Spinal cord (tissue), 10 donors: ENCODE measurements around the gene EIF3K. TPM values are rescaled to one million over a fixed set of nuclear protein-coding genes. Genes with fewer than 3 reads are reported as not detected.
"Not testable (repeated sequence)": the region's sequence is repeated elsewhere in the genome, so short reads cannot be mapped to it uniquely, and the experiment has no call there.

Experiments
- DNase-seq, 6 donors: peaks; one replicate each; pipeline versions ENCODE4 v3.0.0 to v3.0.0-alpha.2; 2013 to 2015; ENCODE audit warnings: low spot score in 6 of 6, low read depth in 4 of 6
- H3K27ac ChIP-seq: one replicate; pipeline ENCODE4 v1.5.1; 2013; ENCODE audit warnings: low read depth, low read length, control low read depth
- H3K27me3 ChIP-seq: one replicate; pipeline ENCODE4 v1.6.1; 2013; ENCODE audit warnings: low read length; ENCODE audit not compliant: control insufficient read depth, insufficient read depth
- H3K36me3 ChIP-seq: one replicate; pipeline ENCODE4 v1.6.1; 2013; ENCODE audit warnings: low read length; ENCODE audit not compliant: control insufficient read depth, insufficient read depth
- H3K4me1 ChIP-seq: one replicate; pipeline ENCODE4 v1.6.1; 2013; ENCODE audit warnings: low read length; ENCODE audit not compliant: control insufficient read depth, insufficient read depth
- H3K4me3 ChIP-seq: one replicate; pipeline ENCODE4 v1.5.1; 2013; ENCODE audit warnings: low read depth, low read length, control low read depth
- H3K9me3 ChIP-seq: one replicate; pipeline ENCODE4 v1.6.1; 2013; ENCODE audit warnings: low read length; ENCODE audit not compliant: control insufficient read depth, insufficient read depth
- WGBS: methylation state at CpG from one replicate; pipeline ENCODE4 v1.1.5; 2013; ENCODE audit warnings: missing lambda C conversion rate; ENCODE audit not compliant: insufficient coverage; 5-methylcytosine and 5-hydroxymethylcytosine counted together
- long read RNA-seq, 4 donors: transcript quantifications; one replicate each; lab custom pipeline, GENCODE V29; 2026
- polyA plus RNA-seq, 2 donors: library from polyadenylated mRNA; unstranded; fragments of 120-200 nt; gene quantifications; one replicate each; pipeline ENCODE4 v1.2.1, GENCODE V29; 2013; ENCODE audit not compliant: insufficient read length in 2 of 2
- total RNA-seq, 2 donors: library from RNA; depleted of rRNA in 1 of 2; stranded (reverse); fragments of 120-200 nt in 1 of 2; fragments of >200 nt in 1 of 2; gene quantifications; one replicate each; pipeline versions ENCODE4 v1.2.3 to v1.2.4, GENCODE V29; 2013 to 2014
- donor health status: healthy.

EIF3K gene
- 100 to 1,000 TPM; 110 to 266 TPM for total RNA-seq
- polyA plus RNA-seq, result 100 to 1,000 TPM; 254 to 268 TPM
- long read RNA-seq, donor 1, transcript EIF3K-201 (8 exons, 864 nt), result major isoform, 108 of 168 reads
- long read RNA-seq, donor 1, partial matches to known transcripts, result 42 of 168 reads
- long read RNA-seq, donor 1, other reads (novel, unspliced or antisense), result 0 of 168 reads
- long read RNA-seq, donor 2, transcript EIF3K-201 (8 exons, 864 nt), result major isoform, 42 of 57 reads
- long read RNA-seq, donor 2, partial matches to known transcripts, result 5 of 57 reads
- long read RNA-seq, donor 2, other reads (novel, unspliced or antisense), result 0 of 57 reads
- long read RNA-seq, donor 3, transcript EIF3K-211 (7 exons, 670 nt), result minor isoform, 6 of 72 reads
- long read RNA-seq, donor 3, transcript EIF3K-201 (8 exons, 864 nt), result major isoform, 50 of 72 reads
- long read RNA-seq, donor 3, partial matches to known transcripts, result 8 of 72 reads
- long read RNA-seq, donor 3, other reads (novel, unspliced or antisense), result 0 of 72 reads
- long read RNA-seq, donor 4, transcript EIF3K-209 (4 exons, 711 nt), result minor isoform, 5 of 260 reads
- long read RNA-seq, donor 4, transcript EIF3K-201 (8 exons, 864 nt), result major isoform, 171 of 260 reads
- long read RNA-seq, donor 4, partial matches to known transcripts, result 52 of 260 reads
- long read RNA-seq, donor 4, other reads (novel, unspliced or antisense), result 23 of 260 reads

GRCh38 chr19:38618590-38619360 is at the start of gene EIF3K:
EIF3K (plus strand) TSS chr19:38619188; CDS start chr19:38619269, 81 bp downstream.
- under 1% methylated on average over 57 of the region's 64 CpGs for WGBS
- Histone ChIP-seq H3K27me3 (no peaks in the 10 kb centered on the region), H3K4me3 (peak within 1 kb of the TSS; percentile 99), H3K27ac (peak within 1 kb of the TSS; percentile 86), H3K36me3 (peaks cover 25% of the 10 kb centered on the region), H3K9me3 (no peaks in the 10 kb centered on the region), H3K4me1 (peaks cover 24% of the 10 kb centered on the region)
- DNase-seq, result peak; percentile 99 to 100 (median 100)

DNA sequence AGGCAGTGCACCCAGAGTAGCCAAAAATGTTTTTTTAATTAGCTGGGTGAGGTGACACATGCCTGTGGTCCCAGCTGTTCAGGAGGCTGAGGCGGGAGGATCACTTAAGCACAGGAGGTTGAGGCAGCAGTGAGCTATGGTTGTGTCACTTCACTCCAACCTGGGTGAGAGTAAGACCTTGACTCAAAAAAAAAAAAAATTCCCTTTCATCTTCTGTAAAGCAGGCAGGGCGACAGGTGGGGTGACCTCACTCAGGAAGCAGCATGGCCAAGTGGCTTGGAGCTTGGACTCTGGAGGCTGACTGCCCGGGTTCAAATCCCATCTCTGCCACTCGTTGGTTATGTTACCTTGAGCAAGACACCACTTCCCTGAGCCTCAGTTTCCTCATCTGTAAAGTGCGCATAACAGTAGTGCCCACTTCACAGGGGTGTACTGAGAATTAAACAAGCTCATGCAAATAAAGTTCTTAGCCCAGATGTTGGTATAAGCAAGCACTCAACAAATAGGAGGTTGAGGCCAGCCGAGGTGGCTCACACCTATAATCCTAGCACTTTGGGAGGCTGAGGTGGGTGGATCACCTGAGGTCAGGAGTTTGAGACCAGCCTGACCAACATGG is 49.5 kb upstream of the EIF3K start:
- H3K9me3 ChIP-seq, result no peaks in the 10 kb centered on the region

GRCh38 chr19:38571682-38572081 is 47.3 kb upstream of the EIF3K start:
- Histone ChIP-seq H3K4me3 (no peak overlapping the region), H3K9me3 (no peaks in the 10 kb centered on the region), H3K27ac (no peak overlapping the region), H3K4me1 (no peaks in the 10 kb centered on the region), H3K36me3 (peaks cover 5% of the 10 kb centered on the region), H3K27me3 (no peaks in the 10 kb centered on the region)
- no peak for DNase-seq
- 86% methylated on average over 2 of the region's 2 CpGs for WGBS

More for the DNA sequence above, 49.5 kb upstream of the EIF3K start:
- Histone ChIP-seq H3K4me1 (peaks cover 6% of the 10 kb centered on the region), H3K36me3 (peaks cover 3% of the 10 kb centered on the region), H3K27ac (no peak overlapping the region), H3K4me3 (no peak overlapping the region), H3K27me3 (peaks cover 9% of the 10 kb centered on the region)
- no peak for DNase-seq
- WGBS, result 92% methylated on average over 5 of the region's 6 CpGs

GRCh38 chr19:38577826-38578225 is 41.2 kb upstream of the EIF3K start:
- Histone ChIP-seq H3K4me3 (no peak overlapping the region), H3K9me3 (no peaks in the 10 kb centered on the region), H3K36me3 (peaks cover 8% of the 10 kb centered on the region), H3K27me3 (no peaks in the 10 kb centered on the region), H3K27ac (no peak overlapping the region), H3K4me1 (no peaks in the 10 kb centered on the region)
- WGBS, result 95% methylated on average over 8 of the region's 11 CpGs
- no peak for DNase-seq

GRCh38 chr19:38579304-38579703 is 39.7 kb upstream of the EIF3K start:
- not testable (repeated sequence) for H3K4me3 ChIP-seq, H3K27me3 ChIP-seq, H3K9me3 ChIP-seq, DNase-seq, H3K27ac ChIP-seq, H3K4me1 ChIP-seq
- peaks cover 11% of the 10 kb centered on the region for H3K36me3 ChIP-seq
- WGBS, result no CpG with 5 or more reads among the region's 6 CpGs

GRCh38 chr19:38580080-38580479 is 38.9 kb upstream of the EIF3K start:
- Histone ChIP-seq H3K9me3 (no peaks in the 10 kb centered on the region), H3K4me1 (no peaks in the 10 kb centered on the region), H3K27me3 (no peaks in the 10 kb centered on the region), H3K27ac (no peak overlapping the region), H3K4me3 (no peak overlapping the region), H3K36me3 (peaks cover 15% of the 10 kb centered on the region)
- no peak for DNase-seq
- 91% methylated on average over 12 of the region's 15 CpGs for WGBS

DNA sequence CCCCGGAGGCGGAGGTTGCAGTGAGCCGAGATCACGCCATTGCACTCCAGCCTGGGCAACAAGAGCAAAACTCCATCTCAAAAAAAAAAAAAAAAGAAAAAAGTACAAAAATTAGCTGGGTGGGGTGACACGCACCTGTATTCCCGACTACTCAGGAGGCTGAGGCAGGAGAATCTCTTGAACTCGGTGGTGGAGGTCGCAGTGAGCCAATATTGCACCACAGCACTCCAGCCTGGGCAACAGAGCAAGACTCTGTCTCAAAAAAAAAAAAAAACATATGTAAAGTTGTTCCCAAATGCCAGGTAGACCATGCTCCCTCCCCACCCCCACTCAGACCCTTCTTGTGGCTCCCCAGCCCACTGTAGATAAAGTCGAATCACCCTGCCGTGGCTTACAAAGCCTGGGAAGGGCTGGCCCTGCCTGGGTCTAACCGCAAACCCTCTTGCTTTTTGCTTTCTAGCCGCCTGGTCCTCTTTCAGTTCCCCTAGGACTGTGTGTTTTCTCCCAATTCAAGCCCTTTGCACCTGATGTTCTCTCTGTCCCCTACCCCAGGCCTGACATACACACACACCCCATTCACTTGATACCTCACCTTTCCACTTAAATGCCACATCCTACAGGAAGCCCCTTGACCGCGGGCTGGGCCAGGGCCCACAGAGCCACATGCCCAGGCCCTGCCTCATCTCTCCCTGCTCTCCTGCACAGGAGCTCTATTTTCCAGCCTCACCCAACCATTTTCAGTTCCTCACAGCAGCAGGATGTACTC is 35.6 kb upstream of the EIF3K start:
- H3K27ac ChIP-seq, result no peak overlapping the region
- no peaks in the 10 kb centered on the region for H3K27me3 ChIP-seq
- H3K9me3 ChIP-seq, result no peaks in the 10 kb centered on the region
- DNase-seq, result no peak
- no peaks in the 10 kb centered on the region for H3K4me1 ChIP-seq
- no peak overlapping the region for H3K4me3 ChIP-seq
- WGBS, result 89% methylated on average over 10 of the region's 14 CpGs
- peaks cover 12% of the 10 kb centered on the region for H3K36me3 ChIP-seq

DNA sequence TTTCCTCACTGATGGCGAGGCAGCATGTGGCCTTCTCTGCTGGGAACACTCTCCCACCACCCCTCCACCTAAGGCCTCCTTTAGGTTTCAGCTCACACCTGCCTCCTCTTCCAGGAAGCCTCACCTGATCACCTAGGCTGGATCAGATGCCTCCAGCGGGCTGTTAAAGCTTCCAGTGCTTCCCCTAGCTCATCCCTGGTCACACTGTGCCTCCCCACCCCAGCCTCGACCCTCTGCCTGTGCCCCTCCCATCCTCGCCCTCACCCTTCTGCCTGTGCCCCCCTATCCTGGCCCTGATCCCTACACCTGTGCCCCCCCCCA is 35.0 kb upstream of the EIF3K start:
- no peaks in the 10 kb centered on the region for H3K9me3 ChIP-seq
- DNase-seq, result no peak
- H3K27me3 ChIP-seq, result no peaks in the 10 kb centered on the region
- peaks cover 12% of the 10 kb centered on the region for H3K36me3 ChIP-seq
- H3K4me3 ChIP-seq, result no peak overlapping the region
- WGBS, result 82% methylated on average over 4 of the region's 4 CpGs
- H3K27ac ChIP-seq, result no peak overlapping the region
- no peaks in the 10 kb centered on the region for H3K4me1 ChIP-seq

GRCh38 chr19:38587562-38587961 is 31.4 kb upstream of the EIF3K start:
- peaks cover 10% of the 10 kb centered on the region for H3K36me3 ChIP-seq
- DNase-seq, result no peak
- no peak overlapping the region for H3K4me3 ChIP-seq
- no peaks in the 10 kb centered on the region for H3K9me3 ChIP-seq
- H3K27ac ChIP-seq, result no peak overlapping the region
- no peaks in the 10 kb centered on the region for H3K27me3 ChIP-seq
- WGBS, result 88% methylated on average over 1 of the region's 2 CpGs
- H3K4me1 ChIP-seq, result no peaks in the 10 kb centered on the region
